Measurements from ENCODE around the gene ZNF784. TPM values are rescaled to one million over a fixed set of nuclear protein-coding genes. Genes with fewer than 3 reads are reported as not detected.
A peak's percentile ranks its signal among the peaks of the same experiment; 100 is the strongest.

The ZNF784 gene
- total and polyA plus RNA-seq, 2 of the 8 experiments (the other 6 are each of a cell fraction or from before 2014, with no cell fraction given) = 6.5 to 8.0 TPM

DNA sequence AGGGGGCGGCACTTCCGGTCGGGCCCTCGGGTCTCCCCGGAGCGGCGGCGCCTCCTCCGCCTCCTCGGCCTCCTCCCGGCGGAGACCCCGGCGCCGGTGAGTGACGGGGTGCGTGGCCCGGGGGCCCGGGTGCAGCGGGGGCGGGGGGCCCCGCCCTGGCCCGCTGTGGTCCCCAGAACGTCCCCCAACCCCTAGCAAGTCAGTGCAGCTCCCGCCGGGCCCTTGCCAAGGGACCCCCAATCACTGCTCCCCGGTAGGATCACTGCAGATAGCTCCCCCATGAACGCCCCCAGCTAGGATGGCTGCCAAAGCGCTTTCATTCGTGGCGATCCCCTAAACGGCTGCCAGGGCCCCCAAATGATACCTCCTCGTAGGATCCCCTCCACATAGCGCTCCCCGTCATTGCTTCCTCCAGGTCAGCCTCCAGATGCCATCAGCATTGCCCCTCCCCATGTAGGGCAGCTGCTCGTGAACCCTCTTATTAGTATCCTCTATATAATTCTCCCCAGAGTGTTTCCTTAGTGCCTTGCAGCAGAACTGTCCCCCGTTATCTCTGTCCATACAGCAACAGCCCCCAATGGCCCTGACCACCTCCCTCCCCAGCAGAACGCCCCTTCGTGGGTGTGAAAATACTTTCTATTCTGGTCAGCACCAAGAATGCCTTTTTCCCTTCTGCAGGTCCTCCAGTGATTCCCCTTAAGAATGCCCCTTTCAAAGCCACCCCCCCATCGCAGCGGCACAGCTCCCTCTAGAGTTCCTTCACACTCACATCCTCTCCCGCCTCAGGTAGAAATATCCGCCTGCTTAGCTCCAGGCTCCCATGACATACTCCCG, 18.5 kb downstream of the ZNF784 start, which contains the start of gene ZNF865 (continued):
- TF ChIP-seq, protein P1, sequence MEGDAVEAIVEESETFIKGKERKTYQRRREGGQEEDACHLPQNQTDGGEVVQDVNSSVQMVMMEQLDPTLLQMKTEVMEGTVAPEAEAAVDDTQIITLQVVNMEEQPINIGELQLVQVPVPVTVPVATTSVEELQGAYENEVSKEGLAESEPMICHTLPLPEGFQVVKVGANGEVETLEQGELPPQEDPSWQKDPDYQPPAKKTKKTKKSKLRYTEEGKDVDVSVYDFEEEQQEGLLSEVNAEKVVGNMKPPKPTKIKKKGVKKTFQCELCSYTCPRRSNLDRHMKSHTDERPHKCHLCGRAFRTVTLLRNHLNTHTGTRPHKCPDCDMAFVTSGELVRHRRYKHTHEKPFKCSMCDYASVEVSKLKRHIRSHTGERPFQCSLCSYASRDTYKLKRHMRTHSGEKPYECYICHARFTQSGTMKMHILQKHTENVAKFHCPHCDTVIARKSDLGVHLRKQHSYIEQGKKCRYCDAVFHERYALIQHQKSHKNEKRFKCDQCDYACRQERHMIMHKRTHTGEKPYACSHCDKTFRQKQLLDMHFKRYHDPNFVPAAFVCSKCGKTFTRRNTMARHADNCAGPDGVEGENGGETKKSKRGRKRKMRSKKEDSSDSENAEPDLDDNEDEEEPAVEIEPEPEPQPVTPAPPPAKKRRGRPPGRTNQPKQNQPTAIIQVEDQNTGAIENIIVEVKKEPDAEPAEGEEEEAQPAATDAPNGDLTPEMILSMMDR (IDR thresholded peaks at IDR 0.05; ENCODE audit: control extremely low read depth in 1 of 3, insufficient read depth in 1 of 3, low read depth in 1 of 3, low read length in 3 of 3) = peak; percentile 68 to 80 (median 73)
- TF ChIP-seq RAD21 (IDR thresholded peaks at IDR 0.05 in 1 of 2, conservative IDR thresholded peaks at IDR 0.05 in 1 of 2; ENCODE audit: low read depth in 2 of 2, low read length in 2 of 2) (peak; percentile 73 to 75), PHF8 (conservative IDR thresholded peaks at IDR 0.05; ENCODE audit: low read depth, low read length) (peak; percentile 68), CREB1 (IDR thresholded peaks at IDR 0.05) (peak; percentile 36; the same call in 1 of the 2 replicates)
- TF ChIP-seq, protein P2, sequence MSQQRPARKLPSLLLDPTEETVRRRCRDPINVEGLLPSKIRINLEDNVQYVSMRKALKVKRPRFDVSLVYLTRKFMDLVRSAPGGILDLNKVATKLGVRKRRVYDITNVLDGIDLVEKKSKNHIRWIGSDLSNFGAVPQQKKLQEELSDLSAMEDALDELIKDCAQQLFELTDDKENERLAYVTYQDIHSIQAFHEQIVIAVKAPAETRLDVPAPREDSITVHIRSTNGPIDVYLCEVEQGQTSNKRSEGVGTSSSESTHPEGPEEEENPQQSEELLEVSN (IDR thresholded peaks at IDR 0.05) = peak; percentile 89
